ENCODE data around the gene RFK.

- no peak for TF ChIP-seq POLR2A (IDR thresholded peaks at IDR 0.05; ENCODE audit: low read depth, low read length)
- no peak for TF ChIP-seq PAX5 (IDR thresholded peaks at IDR 0.05; ENCODE audit: insufficient read depth, low read length, severe bottlenecking)
These were observed 40.0 kb downstream of the RFK start for GRCh38 chr9:76354221-76354620.
